PC-3 (cell line): ENCODE results near the gene DHDH. TPM values are rescaled to one million over a fixed set of nuclear protein-coding genes. Genes with fewer than 3 reads are reported as not detected.
A peak's percentile ranks its signal among the peaks of the same experiment; 100 is the strongest.
"Not testable (repeated sequence)": the region's sequence is repeated elsewhere in the genome, so short reads cannot be mapped to it uniquely, and the experiment has no call there.

Experiments used
- ATAC-seq: fragments of 200-7000 bp; cut with Tn5 transposase; 2 replicates; pipeline ENCODE4 v1.9.1; 2020; ENCODE audit warnings: mild to moderate bottlenecking, moderate library complexity
- BruUV-seq: library from RNA; stranded (reverse); fragments of 400-500 nt; replicated peaks from 2 replicates; lab custom pipeline; 2021; lab: Mats Ljungman, UMichigan
- CTCF ChIA-PET: fragments of 300-600 bp; sonication (Branson Sonifier 250); formaldehyde crosslinking; loops from one replicate; lab custom pipeline; 2022; ENCODE audit warnings: antibody characterized with exemption; lab: Charles Lee
- POLR2A ChIA-PET: fragments of 300-600 bp; sonication (Branson Sonifier 250); formaldehyde crosslinking; loops from one replicate; lab custom pipeline; 2022; ENCODE audit warnings: antibody characterized with exemption; ENCODE audit not compliant: unreplicated experiment; lab: Charles Lee
- DNase-seq: peaks from one replicate; pipeline ENCODE4 v3.0.0-alpha.2; 2015
- H2AFZ ChIP-seq: fragments of 300-600 bp; sonication (generic); 2 replicates; pipeline ENCODE4 v1.6.0; 2016; ENCODE audit warnings: antibody characterized with exemption, low read length
- H3F3A ChIP-seq: fragments of 300-600 bp; sonication (generic); one replicate; pipeline ENCODE4 v1.6.0; 2017; ENCODE audit warnings: antibody characterized with exemption, low read length, control low read depth, mild to moderate bottlenecking; ENCODE audit not compliant: unreplicated experiment
- H3K27ac ChIP-seq: fragments of 300-600 bp; sonication (generic); 2 replicates; pipeline ENCODE4 v1.5.1; 2016; ENCODE audit warnings: mild to moderate bottlenecking, low read length
- H3K27me3 ChIP-seq: fragments of 300-600 bp; sonication (generic); 2 replicates; pipeline ENCODE4 v1.6.1; 2016; ENCODE audit warnings: low read length, mixed read lengths
- H3K36me3 ChIP-seq: fragments of 300-600 bp; sonication (generic); 2 replicates; pipeline ENCODE4 v1.6.1; 2016; ENCODE audit warnings: low read depth, mixed run types, low read length, mixed read lengths
- H3K4me1 ChIP-seq: fragments of 300-600 bp; sonication (generic); 2 replicates; pipeline ENCODE4 v1.5.1; 2016; ENCODE audit warnings: low read length; ENCODE audit not compliant: insufficient read depth
- H3K4me2 ChIP-seq: fragments of 300-600 bp; sonication (generic); 2 replicates; pipeline ENCODE4 v1.6.0; 2016; ENCODE audit warnings: low read length
- H3K4me3 ChIP-seq: fragments of 300-600 bp; sonication (generic); 2 replicates; pipeline ENCODE4 v1.5.1; 2016; ENCODE audit warnings: mild to moderate bottlenecking, low read length, mixed read lengths
- H3K79me2 ChIP-seq: fragments of 300-600 bp; sonication (generic); 2 replicates; pipeline ENCODE4 v1.6.1; 2017; ENCODE audit warnings: low read length, mixed read lengths
- H3K9ac ChIP-seq: fragments of 300-600 bp; sonication (generic); 2 replicates; pipeline ENCODE4 v1.6.0; 2016; ENCODE audit warnings: mild to moderate bottlenecking, low read length
- H3K9me2 ChIP-seq: fragments of 300-600 bp; sonication (generic); replicated peaks from 2 replicates; pipeline ENCODE4 v1.6.1; 2016; ENCODE audit warnings: mixed run types, low read length, mixed read lengths
- H3K9me3 ChIP-seq: fragments of 300-600 bp; sonication (generic); 2 replicates; pipeline ENCODE4 v1.6.1; 2016; ENCODE audit warnings: low read length, mixed read lengths
- H4K20me1 ChIP-seq: fragments of 300-600 bp; sonication (generic); 2 replicates; pipeline ENCODE4 v1.6.1; 2016; ENCODE audit warnings: low read length, mixed read lengths
- EZH2 ChIP-seq: fragments of 300-600 bp; sonication (generic); IDR thresholded peaks from one replicate; pipeline ENCODE4 v1.6.1; 2017; ENCODE audit warnings: antibody characterized with exemption, mild to moderate bottlenecking, low read length; ENCODE audit not compliant: unreplicated experiment
- intact Hi-C: fragments of 100-400 bp; cut with micrococcal nuclease; formaldehyde crosslinking; loops from 2 replicates; pipeline ENCODE4 v1.9.0; 2023
- total RNA-seq: library from RNA; depleted of rRNA; stranded (reverse); fragments of >200 nt; gene quantifications from 2 replicates; pipeline ENCODE4 v1.2.3, GENCODE V29; 2014
- TF ChIP-seq, protein P1 (sequence below): fragments of 300-600 bp; sonication (generic); conservative IDR thresholded peaks from 2 replicates; pipeline ENCODE4 v1.5.1; 2017; ENCODE audit warnings: antibody characterized with exemption, low read depth, mild to moderate bottlenecking, low read length

DHDH gene
- total RNA-seq, 1 experiment from 2014 or later: 1.8 TPM

DNA sequence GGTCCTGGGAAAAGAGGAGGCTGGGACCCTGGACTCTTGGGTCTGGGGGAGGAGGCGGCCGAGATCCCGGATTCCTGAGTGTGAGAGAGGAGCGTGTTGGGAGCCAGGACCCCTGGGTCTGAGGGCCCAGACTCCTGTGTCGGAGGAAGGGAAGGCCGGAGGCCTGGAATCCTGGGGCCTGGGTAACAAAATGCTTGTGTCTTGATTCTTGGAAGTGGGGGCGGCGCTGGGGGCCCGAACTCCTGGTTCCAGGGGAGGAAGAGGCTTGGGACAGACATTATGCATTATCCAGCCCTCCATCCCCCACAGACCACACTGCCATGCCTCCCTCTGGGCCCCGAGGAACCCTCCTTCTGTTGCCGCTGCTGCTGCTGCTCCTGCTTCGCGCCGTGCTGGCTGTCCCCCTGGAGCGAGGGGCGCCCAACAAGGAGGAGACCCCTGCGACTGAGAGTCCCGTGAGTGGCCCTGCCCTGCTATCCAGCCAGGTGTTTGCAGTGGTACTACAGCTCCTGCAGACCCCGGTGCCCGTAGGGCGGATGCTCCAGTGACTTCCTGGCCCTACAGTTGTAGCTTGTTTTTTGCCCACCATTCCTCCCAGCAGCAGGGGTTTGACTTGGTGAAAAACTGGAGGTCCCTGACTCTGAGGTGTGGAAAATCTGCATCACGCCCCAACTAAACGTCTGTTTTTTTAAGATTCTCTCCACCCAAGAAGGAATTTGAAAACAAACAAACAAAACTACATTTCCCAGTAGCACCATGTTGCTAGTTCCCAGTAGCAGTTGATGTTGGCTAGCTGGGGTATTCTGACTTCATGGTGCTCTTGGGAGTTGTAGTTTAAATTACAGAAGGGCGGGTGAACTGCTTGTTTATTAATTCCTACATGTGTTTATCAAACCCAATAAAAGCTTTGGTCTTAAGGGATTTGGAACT lies 32.8 kb upstream of the DHDH start:
- peak overlapping the region; percentile 28; the same call in 1 of the 2 replicates for H3K27ac ChIP-seq
- CTCF ChIA-PET: no interaction called here
- intact Hi-C loops: no loop called here
- POLR2A ChIA-PET: interaction anchor here (0.6 kb wide), 1 partner anchor 27 kb away, joined by 3 read pairs; no protein-coding TSS in a partner anchor
- H3F3A ChIP-seq: no peaks in the 10 kb centered on the region
- TSS peak; percentile 91 for BruUV-seq
- H3K36me3 ChIP-seq: no peaks in the 10 kb centered on the region
- TF ChIP-seq, protein P1, sequence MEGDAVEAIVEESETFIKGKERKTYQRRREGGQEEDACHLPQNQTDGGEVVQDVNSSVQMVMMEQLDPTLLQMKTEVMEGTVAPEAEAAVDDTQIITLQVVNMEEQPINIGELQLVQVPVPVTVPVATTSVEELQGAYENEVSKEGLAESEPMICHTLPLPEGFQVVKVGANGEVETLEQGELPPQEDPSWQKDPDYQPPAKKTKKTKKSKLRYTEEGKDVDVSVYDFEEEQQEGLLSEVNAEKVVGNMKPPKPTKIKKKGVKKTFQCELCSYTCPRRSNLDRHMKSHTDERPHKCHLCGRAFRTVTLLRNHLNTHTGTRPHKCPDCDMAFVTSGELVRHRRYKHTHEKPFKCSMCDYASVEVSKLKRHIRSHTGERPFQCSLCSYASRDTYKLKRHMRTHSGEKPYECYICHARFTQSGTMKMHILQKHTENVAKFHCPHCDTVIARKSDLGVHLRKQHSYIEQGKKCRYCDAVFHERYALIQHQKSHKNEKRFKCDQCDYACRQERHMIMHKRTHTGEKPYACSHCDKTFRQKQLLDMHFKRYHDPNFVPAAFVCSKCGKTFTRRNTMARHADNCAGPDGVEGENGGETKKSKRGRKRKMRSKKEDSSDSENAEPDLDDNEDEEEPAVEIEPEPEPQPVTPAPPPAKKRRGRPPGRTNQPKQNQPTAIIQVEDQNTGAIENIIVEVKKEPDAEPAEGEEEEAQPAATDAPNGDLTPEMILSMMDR: no peak
- no peak for TF ChIP-seq EZH2
- peak overlapping the region; percentile 86 for H2AFZ ChIP-seq
- no peaks in the 10 kb centered on the region for H3K27me3 ChIP-seq
- DNase-seq (peak; percentile 23), ATAC-seq (no peak; the same call in 1 of the 2 replicates)
- H3K4me1 ChIP-seq: peaks cover 5% of the 10 kb centered on the region; the same call in 1 of the 2 replicates
- peaks cover 17% of the 10 kb centered on the region for H3K79me2 ChIP-seq
- no peaks in the 10 kb centered on the region for H3K9me2 ChIP-seq
- peak overlapping the region; percentile 85 for H3K9ac ChIP-seq
- H3K9me3 ChIP-seq: no peaks in the 10 kb centered on the region
- H4K20me1 ChIP-seq: no peaks in the 10 kb centered on the region
- H3K4me2 ChIP-seq: peak overlapping the region; percentile 95
- H3K4me3 ChIP-seq: peak overlapping the region; percentile 91

- H3K36me3 ChIP-seq, ATAC-seq, H3K4me1 ChIP-seq, intact Hi-C loops, POLR2A ChIA-PET, H3K9ac ChIP-seq, H3K9me3 ChIP-seq, CTCF ChIA-PET, H4K20me1 ChIP-seq, DNase-seq, H3K4me3 ChIP-seq, BruUV-seq, H3K27me3 ChIP-seq, H3K4me2 ChIP-seq, H3K27ac ChIP-seq, H3F3A ChIP-seq, H2AFZ ChIP-seq, H3K9me2 ChIP-seq: not testable (repeated sequence)
- H3K79me2 ChIP-seq: peaks cover 17% of the 10 kb centered on the region
These were observed 31.2 kb upstream of the DHDH start for GRCh38 chr19:48902291-48902690.

- H3K9me3 ChIP-seq, H4K20me1 ChIP-seq, H3K9me2 ChIP-seq, H3K9ac ChIP-seq, H3K36me3 ChIP-seq, CTCF ChIA-PET, H3K4me1 ChIP-seq, H2AFZ ChIP-seq, POLR2A ChIA-PET, ATAC-seq, H3K27me3 ChIP-seq, DNase-seq, intact Hi-C loops, H3K4me2 ChIP-seq, H3K4me3 ChIP-seq, H3K27ac ChIP-seq, H3F3A ChIP-seq, BruUV-seq: not testable (repeated sequence)
- H3K79me2 ChIP-seq: peaks cover 17% of the 10 kb centered on the region
These were observed 29.7 kb upstream of the DHDH start for GRCh38 chr19:48903788-48904187.
